ENCODE data around the gene MGAT5B.

GRCh38 chr17:76864024-76864423 lies 4.2 kb upstream of the MGAT5B start:
- TF ChIP-seq POLR2AphosphoS5 (IDR thresholded peaks at IDR 0.05) (no peak), CTCF (IDR thresholded peaks at IDR 0.05) (no peak), EP300 (IDR thresholded peaks at IDR 0.05) (no peak), POLR2A (IDR thresholded peaks at IDR 0.05) (no peak)

Measured in stomach (tissue), 4 donors.